ENCODE results near the gene HCFC1R1. TPM values are rescaled to one million over a fixed set of nuclear protein-coding genes. Genes with fewer than 3 reads are reported as not detected.

Gene HCFC1R1
- total RNA-seq, 1 donor from 2014 or later: 47.0 TPM

DNA sequence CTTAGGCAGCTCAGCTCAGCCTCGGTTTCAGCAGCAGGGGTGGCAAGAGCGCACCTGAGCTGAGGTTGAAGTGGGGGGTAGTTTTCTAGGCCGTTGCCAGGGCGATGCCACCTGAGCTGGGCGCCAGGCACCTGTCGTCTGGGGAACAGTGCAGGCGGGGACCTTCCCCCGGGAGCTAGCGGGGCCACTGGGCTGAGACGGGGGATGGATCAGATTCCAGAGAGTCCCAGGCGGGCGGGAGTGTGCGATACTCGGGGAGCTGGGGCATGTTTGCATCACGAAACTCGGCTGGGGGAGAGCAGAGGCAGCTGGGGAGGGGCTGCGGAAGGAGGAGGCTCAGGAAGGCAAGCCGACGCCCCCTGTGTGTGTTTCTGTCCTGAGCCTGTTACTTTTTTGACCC is 11.5 kb downstream of the HCFC1R1 start:
- DNase-seq (ENCODE audit: low read depth) (no peak), FAIRE-seq (no peak)
- H3K9me3 ChIP-seq (ENCODE audit: insufficient read depth, low read depth, low read length): no peaks in the 10 kb centered on the region
- no peak overlapping the region for H3K4me2 ChIP-seq (ENCODE audit: low read length)
- Mint-ChIP-seq H3K27ac (ENCODE audit: unreplicated experiment) (no peak overlapping the region), H3K4me3 (ENCODE audit: unreplicated experiment) (no peak overlapping the region), H3K36me3 (ENCODE audit: low read depth, unreplicated experiment) (peaks cover 3% of the 10 kb centered on the region), H3K27me3 (ENCODE audit: low read depth, unreplicated experiment) (no peaks in the 10 kb centered on the region), H3K4me1 (ENCODE audit: low read depth, unreplicated experiment) (peaks cover 24% of the 10 kb centered on the region), H3K9me3 (ENCODE audit: unreplicated experiment) (no peaks in the 10 kb centered on the region)
- peaks cover 5% of the 10 kb centered on the region for H4K20me1 ChIP-seq (ENCODE audit: insufficient read depth, low read length)
- no peaks in the 10 kb centered on the region for H3K36me3 ChIP-seq (ENCODE audit: insufficient read depth, low read length)
- TF ChIP-seq EZH2 (IDR thresholded peaks at IDR 0.05; ENCODE audit: insufficient read depth, low read length) (peak; percentile 80), CTCF (IDR thresholded peaks at IDR 0.05; ENCODE audit: insufficient read depth, low read depth, low read length) (no peak)
- H3K27ac ChIP-seq (ENCODE audit: low read depth, low read length): no peak overlapping the region
- H3K79me2 ChIP-seq (ENCODE audit: insufficient read depth, low read length): no peaks in the 10 kb centered on the region
- H3K9ac ChIP-seq (ENCODE audit: low read length): no peak overlapping the region
- peaks cover 40% of the 10 kb centered on the region for H3K27me3 ChIP-seq (ENCODE audit: insufficient read depth, low read length)
- H3K4me1 ChIP-seq (ENCODE audit: insufficient read depth, low read length): peaks cover 22% of the 10 kb centered on the region
- no peak overlapping the region for H2AFZ ChIP-seq (ENCODE audit: low read depth, low read length)
- H3K4me3 ChIP-seq (ENCODE audit: insufficient read depth, low read depth, low read length): no peak overlapping the region

GRCh38 chr16:3010510-3010909 is 13.2 kb downstream of the HCFC1R1 start:
- no peak for TF ChIP-seq EZH2 (IDR thresholded peaks at IDR 0.05; ENCODE audit: insufficient read depth, low read length)
- no peak for TF ChIP-seq CTCF (IDR thresholded peaks at IDR 0.05; ENCODE audit: insufficient read depth, low read depth, low read length)
- peaks cover 5% of the 10 kb centered on the region for H4K20me1 ChIP-seq (ENCODE audit: insufficient read depth, low read length)
- Mint-ChIP-seq H3K27me3 (ENCODE audit: low read depth, unreplicated experiment) (peaks cover 2% of the 10 kb centered on the region), H3K4me3 (ENCODE audit: unreplicated experiment) (no peak overlapping the region), H3K27ac (ENCODE audit: unreplicated experiment) (no peak overlapping the region), H3K36me3 (ENCODE audit: low read depth, unreplicated experiment) (peaks cover 3% of the 10 kb centered on the region), H3K9me3 (ENCODE audit: unreplicated experiment) (no peaks in the 10 kb centered on the region), H3K4me1 (ENCODE audit: low read depth, unreplicated experiment) (peaks cover 19% of the 10 kb centered on the region)
- H3K9ac ChIP-seq (ENCODE audit: low read length): no peak overlapping the region
- H3K79me2 ChIP-seq (ENCODE audit: insufficient read depth, low read length): no peaks in the 10 kb centered on the region
- no peaks in the 10 kb centered on the region for H3K36me3 ChIP-seq (ENCODE audit: insufficient read depth, low read length)
- DNase-seq (ENCODE audit: low read depth): no peak
- peaks cover 22% of the 10 kb centered on the region for H3K4me1 ChIP-seq (ENCODE audit: insufficient read depth, low read length)
- H3K27me3 ChIP-seq (ENCODE audit: insufficient read depth, low read length): peaks cover 47% of the 10 kb centered on the region
- no peaks in the 10 kb centered on the region for H3K9me3 ChIP-seq (ENCODE audit: insufficient read depth, low read depth, low read length)
- H3K4me3 ChIP-seq (ENCODE audit: insufficient read depth, low read depth, low read length): no peak overlapping the region
- no peak overlapping the region for H2AFZ ChIP-seq (ENCODE audit: low read depth, low read length)
- H3K4me2 ChIP-seq (ENCODE audit: low read length): no peak overlapping the region
- FAIRE-seq: no peak
- no peak overlapping the region for H3K27ac ChIP-seq (ENCODE audit: low read depth, low read length)

- peaks cover 22% of the 10 kb centered on the region for H3K4me1 ChIP-seq (ENCODE audit: insufficient read depth, low read length)
- no peak overlapping the region for H3K4me3 ChIP-seq (ENCODE audit: insufficient read depth, low read depth, low read length)
- no peak overlapping the region for H3K27ac ChIP-seq (ENCODE audit: low read depth, low read length)
Measured at GRCh38 chr16:3009568-3010390, 14.0 kb downstream of the HCFC1R1 start.

More at GRCh38 chr16:3009568-3010390, 14.0 kb downstream of the HCFC1R1 start:
- Mint-ChIP-seq H3K27me3 (ENCODE audit: low read depth, unreplicated experiment) (peaks cover 2% of the 10 kb centered on the region), H3K9me3 (ENCODE audit: unreplicated experiment) (no peaks in the 10 kb centered on the region), H3K4me1 (ENCODE audit: low read depth, unreplicated experiment) (peaks cover 17% of the 10 kb centered on the region), H3K4me3 (ENCODE audit: unreplicated experiment) (peak overlapping the region; percentile 34), H3K27ac (ENCODE audit: unreplicated experiment) (peak overlapping the region; percentile 18), H3K36me3 (ENCODE audit: low read depth, unreplicated experiment) (no peaks in the 10 kb centered on the region)
- H2AFZ ChIP-seq (ENCODE audit: low read depth, low read length): peak overlapping the region; percentile 18
- no peaks in the 10 kb centered on the region for H3K36me3 ChIP-seq (ENCODE audit: insufficient read depth, low read length)
- H3K9ac ChIP-seq (ENCODE audit: low read length): no peak overlapping the region
- H3K27me3 ChIP-seq (ENCODE audit: insufficient read depth, low read length): peaks cover 50% of the 10 kb centered on the region
- FAIRE-seq: no peak
- TF ChIP-seq EZH2 (IDR thresholded peaks at IDR 0.05; ENCODE audit: insufficient read depth, low read length) (no peak), CTCF (IDR thresholded peaks at IDR 0.05; ENCODE audit: insufficient read depth, low read depth, low read length) (no peak)
- peaks cover 5% of the 10 kb centered on the region for H4K20me1 ChIP-seq (ENCODE audit: insufficient read depth, low read length)
- no peaks in the 10 kb centered on the region for H3K9me3 ChIP-seq (ENCODE audit: insufficient read depth, low read depth, low read length)
- H3K4me2 ChIP-seq (ENCODE audit: low read length): peak overlapping the region; percentile 41
- H3K79me2 ChIP-seq (ENCODE audit: insufficient read depth, low read length): no peaks in the 10 kb centered on the region
- no peak for DNase-seq (ENCODE audit: low read depth)
